Neural progenitor cell (in vitro differentiated cells): ENCODE results near the gene ALDOA.

Experiments
- CTCF ChIP-seq: fragments of 200-600 bp; sonication (generic); IDR thresholded peaks from 2 replicates; pipeline ENCODE4 v1.5.1; 2017; ENCODE audit warnings: antibody characterized with exemption, mild to moderate bottlenecking
- EZH2 ChIP-seq: fragments of 200-600 bp; sonication (generic); IDR thresholded peaks from 2 replicates; pipeline ENCODE4 v1.6.1; 2017; ENCODE audit warnings: antibody characterized with exemption, mild to moderate bottlenecking, moderate library complexity
- EZH2phosphoT487 ChIP-seq: fragments of 200-600 bp; sonication (generic); IDR thresholded peaks from 2 replicates; pipeline ENCODE4 v1.6.1; 2017; ENCODE audit warnings: antibody characterized with exemption

- TF ChIP-seq CTCF (no peak), EZH2 (no peak), EZH2phosphoT487 (no peak)
Observed at GRCh38 chr16:30090610-30091331, 25.2 kb downstream of the ALDOA start.
